HG03196 (cell line): ENCODE results near the gene RNF6.
"Not testable (repeated sequence)": the region's sequence is repeated elsewhere in the genome, so short reads cannot be mapped to it uniquely, and the experiment has no call there.

ENCODE experiments used
- ATAC-seq: cut with Tn5 transposase; IDR thresholded peaks from one replicate; pipeline ENCODE4 v1.9.1; 2021; ENCODE audit not compliant: unreplicated experiment

RNF6 gene

GRCh38 chr13:26221721-26222519 is at the start of gene RNF6:
Gene RNF6 (minus strand): TSS chr13:26222314. CDS start chr13:26219649, 2,665 bp downstream.
- ATAC-seq = peak; percentile 94

DNA sequence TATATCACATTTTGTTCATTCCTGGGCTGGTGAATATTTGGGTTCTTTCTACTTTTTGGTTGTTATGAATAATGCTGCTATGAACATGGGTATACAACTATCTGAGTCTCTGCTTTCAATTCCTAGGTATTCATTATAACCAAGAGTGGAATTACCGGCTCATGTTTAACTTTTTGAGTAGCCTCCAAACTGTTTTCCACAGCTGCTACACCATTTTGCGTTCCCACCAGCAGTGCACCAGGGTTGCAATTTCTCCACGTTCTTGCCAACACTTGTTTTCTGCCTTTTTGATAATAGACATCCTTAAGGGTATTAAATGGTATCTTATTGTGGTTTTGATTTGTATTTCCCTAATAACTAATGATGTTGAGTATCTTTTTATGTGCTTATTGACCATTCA is 48.6 kb upstream of the RNF6 start:
- no peak for ATAC-seq

DNA sequence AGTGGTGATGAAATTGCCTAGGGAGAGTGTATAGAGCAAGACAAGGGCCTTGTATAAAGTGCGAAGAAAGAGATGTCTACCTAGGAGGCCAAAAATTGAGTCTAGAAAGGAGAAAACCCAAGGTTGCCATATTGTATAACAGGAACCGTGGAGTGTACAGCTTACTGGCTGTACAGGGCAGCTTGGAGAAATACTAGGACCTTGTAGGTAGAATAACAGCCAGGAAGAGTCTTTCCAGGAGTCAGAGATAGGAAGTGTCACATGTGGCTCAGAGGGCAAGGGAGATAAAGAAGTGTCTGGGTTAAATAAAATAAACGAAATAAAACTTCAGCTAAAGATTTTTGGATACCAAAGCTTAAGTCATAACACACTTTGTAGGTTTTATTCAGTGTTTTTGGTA is 44.2 kb upstream of the RNF6 start:
- ATAC-seq = no peak

DNA sequence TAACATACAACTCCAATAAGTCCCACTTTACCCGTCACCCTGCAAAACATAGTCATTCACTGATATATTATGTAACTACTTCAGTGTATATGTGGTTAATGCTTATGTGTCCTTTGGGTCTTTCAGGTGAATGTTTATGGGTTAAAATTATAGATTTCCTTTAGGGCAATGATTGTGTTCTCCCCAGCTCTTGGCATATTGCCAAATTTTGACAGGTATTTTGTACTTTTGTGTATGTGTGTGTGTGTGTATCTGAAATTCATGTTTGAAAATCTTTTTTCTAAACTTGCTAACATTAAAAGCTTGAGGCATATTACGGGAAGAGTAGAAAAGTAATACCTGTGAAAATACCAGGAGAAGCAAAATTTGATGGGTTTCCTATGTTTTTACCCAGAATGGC is 40.0 kb upstream of the RNF6 start:
- ATAC-seq = no peak

DNA sequence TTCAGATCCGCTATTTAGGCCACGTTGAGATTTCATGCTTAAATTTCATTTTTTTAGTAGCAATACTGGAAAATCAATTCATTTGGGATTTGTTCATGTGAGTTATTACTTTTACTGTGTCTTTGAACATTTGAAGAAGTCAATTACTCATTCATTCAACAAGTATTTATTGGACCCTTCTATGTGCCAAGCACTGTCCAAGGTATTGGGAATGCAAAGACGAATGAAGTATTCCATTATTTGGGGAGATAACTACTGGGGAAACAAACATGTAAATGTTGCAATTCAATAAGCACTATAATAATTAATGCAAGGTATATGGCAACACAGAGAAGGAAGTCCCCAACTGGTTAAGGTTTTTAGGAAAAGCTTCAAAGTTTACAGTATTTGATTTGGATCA is 37.5 kb upstream of the RNF6 start:
- no peak for ATAC-seq

DNA sequence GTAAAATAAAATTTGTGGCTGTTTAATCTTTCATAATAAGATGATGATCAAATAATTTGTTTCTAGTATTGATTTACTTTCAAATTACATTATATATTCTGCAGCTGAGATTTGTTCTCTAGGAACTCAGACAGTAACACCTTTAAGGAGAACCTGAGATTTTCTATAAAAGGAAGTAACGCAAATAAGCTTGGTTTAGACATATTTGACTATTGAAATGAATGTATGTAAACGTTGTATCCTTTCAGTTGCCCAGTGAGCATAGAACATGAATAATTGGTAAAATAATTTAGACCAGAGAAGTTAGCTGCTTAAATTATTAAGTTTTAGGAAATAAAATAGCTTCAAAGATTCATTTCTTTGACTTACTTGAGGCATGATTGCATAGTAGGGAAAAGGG is 34.9 kb upstream of the RNF6 start:
- no peak for ATAC-seq

DNA sequence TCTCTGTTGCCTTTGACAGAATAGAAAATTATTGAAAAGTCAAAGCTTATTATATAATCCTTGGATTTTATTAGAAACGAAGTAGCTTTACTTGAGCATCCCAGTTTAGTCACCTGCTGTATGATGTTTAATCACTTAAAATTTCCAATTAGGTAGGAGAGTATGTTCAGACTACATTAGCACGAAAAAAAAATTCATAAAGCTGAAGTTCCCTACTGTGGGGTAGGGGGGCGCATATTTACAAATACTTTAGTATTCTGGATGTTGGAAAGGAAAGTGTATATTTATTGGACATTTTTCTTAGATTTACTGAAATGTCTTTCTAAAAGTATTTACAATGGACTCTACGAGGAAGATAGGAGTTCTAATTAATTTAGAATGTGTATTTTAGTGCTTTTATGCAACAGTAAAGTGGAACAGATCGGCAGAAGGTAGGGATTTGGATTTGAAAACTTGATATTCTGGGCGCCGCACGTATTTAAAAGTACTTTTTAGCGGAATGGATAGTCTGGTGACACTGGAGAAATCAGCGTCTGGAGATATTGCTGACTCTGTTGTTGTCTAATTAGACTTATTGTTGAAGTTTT is 33.7 kb upstream of the RNF6 start:
- ATAC-seq = no peak

DNA sequence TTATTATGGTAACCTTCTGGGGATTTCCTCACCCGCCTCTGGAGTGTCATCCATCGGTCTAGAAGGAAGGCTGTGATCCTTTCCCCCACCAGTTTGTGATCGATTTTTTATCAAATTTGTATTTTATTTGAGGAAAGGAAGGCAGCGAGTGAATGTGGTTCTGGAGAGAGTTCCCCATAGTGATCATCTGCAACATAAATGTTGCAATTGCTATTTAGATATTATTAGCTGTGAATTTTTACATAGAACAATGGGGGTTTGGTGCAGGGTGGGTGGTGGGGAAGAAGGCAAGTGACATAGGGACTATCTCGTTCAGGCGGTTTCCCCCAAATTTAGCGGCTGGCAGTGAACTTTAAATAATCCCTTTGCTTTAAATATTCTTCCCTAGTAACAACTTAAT is 33.0 kb upstream of the RNF6 start:
- no peak for ATAC-seq

DNA sequence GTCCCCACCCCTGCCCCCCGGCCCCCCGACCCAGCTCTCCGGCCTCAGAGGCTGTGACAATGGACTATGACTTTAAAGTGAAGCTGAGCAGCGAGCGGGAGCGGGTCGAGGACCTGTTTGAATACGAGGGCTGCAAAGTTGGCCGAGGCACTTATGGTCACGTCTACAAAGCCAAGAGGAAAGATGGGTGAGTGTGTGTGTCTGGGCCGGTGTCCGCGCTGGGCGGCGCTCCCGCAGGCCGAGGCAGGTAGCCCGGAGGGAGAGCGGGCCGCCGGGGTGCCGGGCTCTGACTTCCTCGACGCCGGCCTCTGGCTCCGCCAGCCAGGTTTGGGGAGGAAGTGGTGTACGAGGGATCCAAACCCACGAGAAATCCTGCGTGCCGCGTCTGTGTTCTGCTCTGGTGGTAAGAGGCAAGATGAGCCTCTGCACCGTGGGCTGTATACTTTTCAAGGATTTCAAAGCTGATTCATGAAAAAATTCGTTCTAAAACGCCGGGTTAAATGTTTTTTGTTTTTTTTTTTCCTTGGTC is 32.5 kb upstream of the RNF6 start:
- ATAC-seq = peak; percentile 34

DNA sequence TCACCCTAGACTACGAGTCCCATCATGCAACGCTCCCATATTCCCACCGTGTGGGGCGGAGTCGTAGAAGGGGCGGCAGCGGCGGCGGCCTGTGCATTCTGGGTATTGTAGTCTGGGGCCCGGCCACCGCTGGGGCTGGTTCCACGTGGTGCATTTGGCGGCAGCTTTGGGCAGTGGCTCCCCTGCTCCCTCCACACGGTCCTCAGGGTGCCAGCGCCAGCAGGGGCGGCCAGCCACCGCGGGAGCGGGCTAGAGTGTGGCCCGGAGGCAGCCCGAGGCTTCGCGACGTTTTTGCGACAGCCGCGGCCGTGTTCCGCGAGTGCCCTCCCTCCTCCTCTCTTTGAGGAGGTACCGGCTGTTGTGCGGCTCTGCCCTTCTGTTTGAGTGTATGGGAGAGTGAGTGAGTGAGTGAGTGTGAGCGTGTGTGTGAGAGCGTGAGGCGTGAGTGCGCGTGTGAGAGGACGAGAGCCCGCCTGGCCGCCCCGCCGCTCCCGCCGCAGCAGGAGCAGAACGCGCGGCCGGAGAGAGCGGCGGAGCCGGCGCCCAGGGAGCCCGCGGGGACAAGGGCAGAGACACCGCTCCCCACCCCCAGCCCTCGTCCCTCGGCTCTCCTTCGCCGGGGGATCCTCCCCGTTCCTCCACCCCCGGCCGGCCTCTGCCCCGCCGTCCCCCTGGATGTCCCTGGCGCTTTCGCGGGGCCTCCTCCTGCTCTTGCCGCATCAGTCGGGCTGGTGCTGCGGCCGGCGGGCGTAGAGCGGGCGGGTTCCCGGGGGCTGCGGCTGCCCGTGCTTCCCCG is 31.9 kb upstream of the RNF6 start, which contains the start of gene CDK8:
Gene CDK8, plus strand, starts transcription at position 343 of the 796 bp plus-strand sequence. CDS start 513 bp downstream, outside the sequence.
- ATAC-seq = peak; percentile 90

- ATAC-seq = no peak
These were observed 31.2 kb upstream of the RNF6 start for GRCh38 chr13:26253262-26253786.

- not testable (repeated sequence) for ATAC-seq
These were observed 29.9 kb upstream of the RNF6 start for GRCh38 chr13:26252006-26252405.

GRCh38 chr13:26249551-26249950 is 27.4 kb upstream of the RNF6 start:
- ATAC-seq = no peak

DNA sequence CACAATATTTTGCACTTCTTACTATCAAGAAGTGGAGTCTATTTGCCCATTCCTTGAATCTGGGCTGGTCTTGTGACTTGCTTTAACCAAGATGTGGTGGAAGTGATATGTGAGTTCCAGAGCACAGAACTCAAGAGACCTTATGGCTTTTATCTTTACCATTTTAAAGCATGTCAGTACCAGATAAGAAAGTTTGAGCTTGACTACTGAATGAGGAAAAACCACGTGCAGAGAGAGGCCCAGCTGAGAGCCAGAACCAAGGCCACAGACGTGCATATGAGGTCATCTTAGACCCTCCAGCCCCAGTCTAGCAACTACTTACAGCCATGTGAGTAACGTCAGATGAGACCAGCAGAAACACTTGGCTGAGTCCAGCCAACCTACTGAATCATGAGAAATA is 25.5 kb upstream of the RNF6 start:
- no peak for ATAC-seq

DNA sequence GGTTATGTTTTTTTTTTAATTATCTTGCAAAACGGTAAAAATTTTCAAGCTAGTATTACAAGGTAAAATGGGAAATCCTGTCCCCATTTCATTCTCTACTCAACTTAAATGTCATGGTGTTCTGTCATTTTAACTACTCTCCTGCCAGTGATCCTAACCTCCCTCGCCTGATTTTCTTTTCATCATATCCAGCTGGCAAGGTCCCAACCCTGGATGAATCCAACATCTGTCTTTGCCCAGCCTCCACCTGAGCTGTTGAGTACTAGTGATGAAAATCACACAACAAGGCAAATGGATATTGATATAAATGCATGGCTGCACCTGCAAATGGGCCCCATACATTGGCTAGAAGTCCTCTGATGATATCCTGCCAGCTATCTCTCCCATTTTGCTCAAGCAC is 24.9 kb upstream of the RNF6 start:
- ATAC-seq = no peak

GRCh38 chr13:26246154-26246553 is 24.0 kb upstream of the RNF6 start:
- no peak for ATAC-seq

DNA sequence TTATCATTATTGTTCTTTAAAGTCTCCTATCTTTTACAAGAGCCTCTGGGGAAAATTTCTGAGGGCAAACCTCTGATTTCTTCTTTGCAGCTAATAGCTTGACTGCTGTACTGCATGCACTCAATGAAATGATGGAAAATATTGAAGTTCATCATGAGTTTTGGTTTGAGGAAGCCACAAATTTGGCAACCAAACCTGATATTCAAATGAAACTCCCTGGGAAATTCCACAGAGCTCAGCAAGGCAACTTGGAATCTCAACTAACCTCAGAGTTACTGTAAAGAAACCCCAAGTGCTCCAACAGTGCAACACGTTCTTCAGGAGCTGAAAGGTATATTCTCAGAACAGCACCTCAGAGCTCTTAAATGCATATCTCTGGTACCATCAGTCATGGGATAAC is 14.2 kb upstream of the RNF6 start:
- ATAC-seq = no peak

DNA sequence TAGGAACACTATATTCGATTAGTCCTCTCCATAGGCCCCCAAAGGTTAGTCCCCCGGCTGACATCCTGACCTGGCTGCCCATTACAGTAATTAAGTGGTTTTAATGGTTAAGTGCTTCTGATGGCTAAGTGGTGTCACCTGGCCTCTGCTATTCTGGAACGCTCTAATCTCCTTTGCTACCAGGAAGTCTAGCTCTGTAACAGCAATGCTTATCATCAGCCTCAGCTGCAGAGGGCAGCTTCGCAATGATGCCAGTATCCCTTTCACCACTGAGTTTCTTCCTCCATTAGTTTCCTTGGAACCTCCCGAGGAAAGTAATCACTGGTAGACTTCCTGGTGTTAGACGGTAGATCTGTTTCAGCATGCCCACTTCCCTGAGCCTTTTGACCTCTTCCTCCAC is 8.6 kb upstream of the RNF6 start:
- ATAC-seq = no peak

- no peak for ATAC-seq
These were observed 7.0 kb upstream of the RNF6 start for GRCh38 chr13:26229080-26229615.

DNA sequence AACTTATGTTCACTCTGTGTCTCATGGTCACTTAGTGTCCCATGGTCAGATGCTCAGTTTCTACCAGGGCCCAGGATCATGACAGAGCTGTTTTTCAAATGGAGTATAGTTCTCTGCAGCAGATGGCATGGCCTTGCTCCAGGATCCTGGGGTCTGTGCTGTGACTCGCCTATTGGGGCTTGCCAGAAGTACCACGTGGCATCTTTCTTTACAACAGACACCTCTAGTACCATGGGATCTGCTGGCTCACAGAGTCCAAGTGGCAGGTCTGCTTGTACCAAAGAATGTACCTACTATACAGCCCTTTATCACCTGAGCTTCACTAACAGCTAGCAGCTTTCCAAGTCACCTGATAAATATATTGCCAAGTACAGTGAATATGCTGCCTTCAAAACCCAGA is 6.0 kb upstream of the RNF6 start:
- no peak for ATAC-seq
